IPS DF 6.9 (cell line): Measurements from ENCODE around the gene TEX11.
"Not testable (repeated sequence)": the region's sequence is repeated elsewhere in the genome, so short reads cannot be mapped to it uniquely, and the experiment has no call there.

Source experiments
- DNase-seq: peaks from one replicate; pipeline ENCODE4 v3.0.0-alpha.2; 2013; ENCODE audit warnings: low read depth, low spot score
- H3K27ac ChIP-seq: one replicate; pipeline ENCODE4 v1.5.1; 2013; ENCODE audit warnings: low read length, control low read depth
- H3K27me3 ChIP-seq: 2 replicates; pipeline ENCODE4 v1.6.1; 2013; ENCODE audit warnings: mild to moderate bottlenecking, low read length; ENCODE audit not compliant: control insufficient read depth, insufficient read depth
- H3K36me3 ChIP-seq: 2 replicates; pipeline ENCODE4 v1.6.1; 2013; ENCODE audit warnings: low read length; ENCODE audit not compliant: control insufficient read depth, insufficient read depth
- H3K4me1 ChIP-seq: 2 replicates; pipeline ENCODE4 v1.6.1; 2013; ENCODE audit warnings: low read length; ENCODE audit not compliant: control insufficient read depth, insufficient read depth
- H3K4me3 ChIP-seq: 2 replicates; pipeline ENCODE4 v1.5.1; 2013; ENCODE audit warnings: mild to moderate bottlenecking, low read length
- H3K9me3 ChIP-seq: 2 replicates; pipeline ENCODE4 v1.6.1; 2013; ENCODE audit warnings: low read length, inconsistent platforms; ENCODE audit not compliant: control insufficient read depth, insufficient read depth
- WGBS: extraction: QIAGEN DNeasy Blood & Tissue Kit; methylation state at CpG from one replicate; pipeline ENCODE4 v1.1.7; 2013; ENCODE audit warnings: mixed read lengths, missing lambda C conversion rate; ENCODE audit not compliant: insufficient read length, insufficient coverage; 5-methylcytosine and 5-hydroxymethylcytosine counted together

The TEX11 gene

DNA sequence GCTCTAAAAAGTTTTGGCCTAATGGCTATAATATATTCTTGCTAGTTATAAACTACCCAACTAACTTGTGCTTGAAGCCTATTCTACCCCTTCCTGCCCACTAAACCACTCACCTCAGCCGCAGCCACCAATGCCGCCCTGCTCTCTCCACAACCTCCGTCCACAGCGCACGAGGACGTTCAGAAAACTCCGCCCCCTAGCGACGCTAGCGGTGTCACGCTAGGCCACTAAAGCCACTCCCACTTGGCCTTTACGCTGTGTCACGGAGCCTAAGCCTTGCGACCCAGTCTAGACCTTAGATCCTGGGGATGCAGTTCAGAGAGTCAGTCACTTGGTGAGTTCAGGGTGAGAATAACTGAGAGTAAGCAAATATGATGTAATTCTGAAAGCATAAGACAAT, at the start of gene TEX11:
TSS of gene TEX11 (minus strand) at position 171 of the 400 bp plus-strand sequence. CDS start 922 bp downstream, outside the sequence.
- Histone ChIP-seq H3K4me3 (no peak within 1 kb of the TSS), H3K4me1 (no peaks in the 10 kb centered on the region), H3K27ac (no peak within 1 kb of the TSS), H3K36me3 (no peaks in the 10 kb centered on the region), H3K27me3 (no peaks in the 10 kb centered on the region), H3K9me3 (no peaks in the 10 kb centered on the region)
- WGBS: no CpG with 5 or more reads among the region's 14 CpGs
- no peak for DNase-seq

DNA sequence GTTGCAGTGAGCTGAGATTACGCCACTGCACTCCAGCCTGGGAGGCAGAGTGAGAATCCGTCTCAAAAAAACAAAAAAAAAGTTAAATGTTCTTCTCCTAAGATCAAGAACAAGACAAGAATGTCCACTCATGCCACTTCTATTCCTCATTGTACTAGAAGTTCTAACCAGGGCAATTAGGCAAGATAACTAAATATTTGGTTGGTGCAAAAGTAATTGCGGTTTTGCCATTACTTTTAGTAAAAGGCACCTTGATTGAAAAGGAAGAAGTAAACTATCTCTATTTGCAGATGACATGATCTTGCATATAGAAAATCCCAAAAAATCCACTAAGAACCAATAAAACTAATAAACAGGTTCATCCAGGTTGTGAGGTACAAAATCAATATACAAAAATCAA, 46.4 kb upstream of the TEX11 start:
- Histone ChIP-seq H3K4me1 (no peaks in the 10 kb centered on the region), H3K4me3 (no peak overlapping the region), H3K27me3 (no peaks in the 10 kb centered on the region), H3K9me3 (no peaks in the 10 kb centered on the region), H3K27ac (no peak overlapping the region), H3K36me3 (no peaks in the 10 kb centered on the region)
- no peak for DNase-seq
- no CpG with 5 or more reads among the region's 3 CpGs for WGBS

DNA sequence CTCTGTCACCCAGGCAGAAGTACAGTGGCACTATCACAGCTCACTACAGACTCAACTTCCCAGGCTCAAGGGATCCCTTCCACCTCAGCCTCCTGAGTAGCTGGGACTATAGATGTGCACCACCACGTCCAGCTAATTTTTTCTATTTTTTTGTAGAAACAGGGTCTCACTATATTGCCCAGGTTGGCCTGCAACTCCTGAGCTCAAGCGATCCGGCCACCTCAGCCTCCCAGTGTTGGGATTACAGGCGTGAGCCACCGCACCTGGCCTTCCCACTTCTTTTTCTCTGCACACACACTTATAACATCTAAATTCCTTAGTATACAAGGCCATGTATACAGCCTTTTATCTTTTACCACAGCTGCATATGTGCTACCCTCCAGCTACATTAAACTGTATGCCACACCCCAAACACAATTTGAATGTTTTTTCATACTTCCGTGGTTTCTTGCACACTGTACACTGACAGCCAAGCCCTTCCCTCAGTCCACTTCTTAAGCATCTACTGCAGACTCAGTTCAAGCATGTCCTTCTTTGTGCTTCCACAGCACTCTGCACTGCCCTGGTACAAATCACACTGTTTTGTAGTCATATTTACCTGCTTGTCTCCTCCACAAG, 15.9 kb upstream of the TEX11 start:
- Histone ChIP-seq H3K27ac (no peak overlapping the region), H3K27me3 (no peaks in the 10 kb centered on the region), H3K9me3 (no peaks in the 10 kb centered on the region), H3K4me3 (no peak overlapping the region), H3K4me1 (peaks cover 1% of the 10 kb centered on the region; the same call in 1 of the 2 replicates), H3K36me3 (peaks cover 18% of the 10 kb centered on the region; the same call in 1 of the 2 replicates)
- no CpG with 5 or more reads among the region's 6 CpGs for WGBS
- DNase-seq: no peak

DNA sequence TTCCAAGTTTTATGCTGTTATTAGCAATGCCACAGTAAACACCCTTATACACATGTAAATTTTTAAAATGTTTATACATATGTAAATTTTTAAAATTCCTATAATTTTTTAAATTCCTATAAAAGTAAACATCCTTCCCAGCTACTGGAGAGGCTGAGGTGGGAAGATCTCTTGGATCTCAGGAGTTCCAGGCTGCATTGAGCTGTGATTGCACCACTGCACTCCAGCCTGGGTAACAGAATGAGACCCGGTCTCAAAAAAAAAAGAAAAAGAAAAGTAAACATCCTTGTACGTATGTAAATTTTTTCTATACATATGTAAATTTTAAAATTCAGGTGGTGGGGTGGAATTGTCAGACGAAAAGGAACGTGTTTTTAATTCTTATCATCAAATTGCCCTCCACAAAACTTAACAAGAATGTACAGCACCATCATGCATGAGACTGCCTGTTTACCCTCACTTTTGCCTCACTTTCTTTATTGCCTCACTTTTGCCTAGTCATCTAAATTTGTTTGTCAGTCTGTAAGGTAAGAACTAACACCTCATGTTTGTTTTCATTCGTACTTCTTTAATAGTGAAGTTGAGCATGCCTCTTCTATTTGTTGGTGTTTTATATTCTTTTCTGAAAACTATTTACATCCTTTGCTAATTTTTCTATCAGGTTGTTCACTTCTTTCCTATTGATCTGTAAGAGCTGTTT, 14.4 kb upstream of the TEX11 start:
- Histone ChIP-seq H3K36me3 (peaks cover 18% of the 10 kb centered on the region; the same call in 1 of the 2 replicates), H3K27ac (no peak overlapping the region), H3K4me3 (no peak overlapping the region), H3K9me3 (no peaks in the 10 kb centered on the region), H3K27me3 (no peaks in the 10 kb centered on the region), H3K4me1 (no peaks in the 10 kb centered on the region)
- no peak for DNase-seq
- no CpG with 5 or more reads among the region's 5 CpGs for WGBS

DNA sequence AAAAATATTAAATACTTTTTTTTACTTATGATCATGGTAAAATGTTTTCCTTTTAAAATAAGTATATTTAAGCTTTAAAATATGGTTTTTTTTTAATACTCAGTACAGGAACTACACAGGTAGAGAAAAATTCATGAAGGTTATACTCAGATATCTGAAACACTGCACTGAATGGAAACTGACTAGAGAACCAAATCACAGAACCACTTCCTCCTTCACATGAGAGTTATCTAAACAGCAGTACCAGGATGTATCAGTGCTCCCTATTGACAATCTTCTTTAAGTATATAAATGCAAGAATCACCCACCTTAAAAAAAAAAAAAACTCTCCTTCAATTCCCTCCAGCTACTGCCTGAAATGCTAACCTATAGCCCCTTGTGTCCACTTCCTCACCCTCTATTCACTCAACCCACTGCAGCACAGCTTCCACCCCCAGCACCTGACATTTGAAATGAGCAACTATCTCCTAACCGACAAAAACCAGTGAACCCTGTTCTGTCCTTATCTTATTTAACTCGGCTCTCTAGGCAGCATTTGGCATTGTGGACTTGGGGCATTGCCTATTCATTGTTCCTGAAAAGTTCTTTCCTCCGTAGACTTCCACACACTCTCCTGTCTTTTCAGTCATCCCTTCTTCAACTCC, 13.3 kb upstream of the TEX11 start:
- Histone ChIP-seq H3K36me3 (peaks cover 10% of the 10 kb centered on the region; the same call in 1 of the 2 replicates), H3K27ac (no peak overlapping the region), H3K27me3 (no peaks in the 10 kb centered on the region), H3K4me3 (no peak overlapping the region), H3K9me3 (no peaks in the 10 kb centered on the region), H3K4me1 (no peaks in the 10 kb centered on the region)
- no CpG with 5 or more reads among the region's 3 CpGs for WGBS
- DNase-seq: no peak

DNA sequence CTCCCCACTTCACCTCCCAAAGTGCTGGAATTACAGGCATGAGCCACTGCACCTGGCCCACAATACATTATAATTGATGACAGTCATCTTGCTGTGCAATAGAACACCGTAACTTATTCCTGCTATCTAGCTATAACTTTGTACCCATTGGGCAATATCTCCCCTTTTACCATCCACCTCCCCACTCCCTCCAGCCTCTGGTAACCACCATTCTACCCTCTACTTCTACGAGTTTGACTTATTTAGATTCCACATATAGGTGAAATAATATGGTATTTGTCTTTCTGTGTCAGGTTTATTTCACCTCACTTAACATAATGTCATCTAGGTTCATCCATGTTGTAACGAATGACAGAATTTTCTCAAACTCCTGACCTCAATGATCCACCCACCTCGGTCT, 8.2 kb upstream of the TEX11 start:
- no peak overlapping the region for H3K27ac ChIP-seq
- no peaks in the 10 kb centered on the region for H3K9me3 ChIP-seq
- DNase-seq: no peak
- H3K36me3 ChIP-seq: no peaks in the 10 kb centered on the region
- no peaks in the 10 kb centered on the region for H3K27me3 ChIP-seq
- no CpG with 5 or more reads among the region's 4 CpGs for WGBS
- H3K4me3 ChIP-seq: no peak overlapping the region
- no peaks in the 10 kb centered on the region for H3K4me1 ChIP-seq

DNA sequence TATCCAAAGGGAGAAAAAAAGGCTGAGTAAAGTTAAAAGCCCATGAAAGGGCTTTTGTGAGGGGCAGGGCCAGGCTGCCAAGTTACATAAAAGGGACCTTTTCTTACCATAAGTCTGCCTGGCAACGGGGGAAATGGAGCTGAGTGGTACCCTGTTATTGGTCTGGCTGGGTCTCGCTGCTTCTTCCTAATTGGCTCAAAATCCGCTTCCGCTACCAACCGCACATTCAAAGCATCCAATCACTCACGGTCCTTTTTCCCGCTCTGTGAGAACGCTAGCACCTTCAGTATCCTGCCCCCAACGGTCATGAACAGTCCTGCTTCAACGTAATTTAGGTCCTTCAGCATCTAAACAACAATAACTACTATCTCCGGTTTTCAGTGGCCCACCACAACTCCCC, 611 bp downstream of the TEX11 start:
- Histone ChIP-seq H3K27ac (no peak overlapping the region), H3K4me1 (no peaks in the 10 kb centered on the region), H3K9me3 (no peaks in the 10 kb centered on the region), H3K27me3 (no peaks in the 10 kb centered on the region), H3K4me3 (no peak overlapping the region), H3K36me3 (no peaks in the 10 kb centered on the region)
- DNase-seq: no peak
- 100% methylated on average over 1 of the region's 11 CpGs for WGBS

DNA sequence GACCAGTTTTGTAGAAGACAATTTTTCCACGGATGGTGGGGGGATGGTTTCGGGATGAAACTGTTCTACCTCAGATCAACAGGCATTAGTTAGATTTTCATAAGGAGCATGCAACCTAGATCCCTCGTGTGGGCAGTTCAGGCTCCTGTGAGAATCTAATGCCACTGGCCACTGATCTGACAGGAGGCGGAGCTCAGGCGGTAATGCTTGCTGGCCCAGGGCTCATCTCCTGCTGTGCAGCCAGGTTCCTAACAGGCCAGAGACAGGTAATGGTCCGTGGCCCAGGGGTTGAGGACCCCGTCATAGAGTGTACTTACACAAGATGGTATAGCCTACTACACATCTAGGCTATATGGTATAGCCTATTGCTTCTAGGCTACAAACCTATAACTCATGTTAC, 7.0 kb downstream of the TEX11 start:
- no peaks in the 10 kb centered on the region for H3K9me3 ChIP-seq
- WGBS: no CpG with 5 or more reads among the region's 7 CpGs

DNA sequence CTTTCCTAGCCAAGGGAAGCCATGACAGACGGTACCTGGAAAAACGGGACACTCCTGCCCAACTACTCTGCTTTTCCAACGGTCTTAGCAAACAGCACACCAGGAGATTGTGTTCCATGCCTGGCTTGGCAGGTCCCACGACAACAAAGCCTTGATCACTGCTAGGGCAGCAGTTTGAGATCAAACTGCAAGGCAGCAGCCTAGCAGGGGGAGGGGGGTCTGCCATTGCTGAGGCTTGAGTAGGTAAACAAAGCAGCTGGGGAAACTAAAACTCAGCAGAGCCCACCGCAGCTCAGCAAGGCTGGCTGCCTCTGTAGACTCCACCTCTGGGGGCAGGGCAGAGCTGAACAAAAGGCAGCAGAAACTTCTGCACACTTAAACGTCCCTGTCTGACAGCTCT, 18.1 kb downstream of the TEX11 start:
- WGBS: no CpG with 5 or more reads among the region's 6 CpGs
- not testable (repeated sequence) for H3K4me3 ChIP-seq, DNase-seq, H3K27ac ChIP-seq, H3K9me3 ChIP-seq, H3K36me3 ChIP-seq, H3K4me1 ChIP-seq, H3K27me3 ChIP-seq

More for the DNA sequence above, 7.0 kb downstream of the TEX11 start:
- no peak for DNase-seq
- Histone ChIP-seq H3K27me3 (no peaks in the 10 kb centered on the region), H3K27ac (no peak overlapping the region), H3K4me1 (no peaks in the 10 kb centered on the region), H3K36me3 (no peaks in the 10 kb centered on the region), H3K4me3 (no peak overlapping the region)

DNA sequence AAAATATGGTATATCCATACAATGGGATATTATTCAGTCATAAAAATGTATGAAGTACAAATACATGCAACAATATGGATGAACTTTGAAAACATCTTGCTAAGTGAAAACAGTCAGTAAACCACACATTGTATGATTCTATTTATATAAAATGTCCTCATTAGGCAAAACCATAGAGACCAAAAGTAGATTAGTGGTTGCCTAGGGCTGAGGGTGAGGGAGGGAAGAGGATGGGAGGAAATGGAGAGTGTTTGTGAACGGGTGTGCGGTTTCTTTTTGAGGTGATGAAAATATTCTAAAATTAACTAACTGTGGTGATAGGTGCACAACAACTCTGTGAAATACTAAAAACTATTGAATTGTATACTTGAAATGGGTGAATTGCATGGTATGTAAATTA, 29.6 kb downstream of the TEX11 start:
- H3K4me1 ChIP-seq: no peaks in the 10 kb centered on the region
- DNase-seq: no peak
- H3K27me3 ChIP-seq: no peaks in the 10 kb centered on the region
- no peaks in the 10 kb centered on the region for H3K36me3 ChIP-seq
- 100% methylated on average over 2 of the region's 2 CpGs for WGBS
- no peaks in the 10 kb centered on the region for H3K9me3 ChIP-seq
- no peak overlapping the region for H3K4me3 ChIP-seq
- H3K27ac ChIP-seq: no peak overlapping the region
